Ishikawa (cell line): Measurements from ENCODE around the gene CARD9.

Source experiments
- CEBPB ChIP-seq: IDR thresholded peaks from 2 replicates; pipeline ENCODE4 v1.6.1; 2012
- CREB1 ChIP-seq: IDR thresholded peaks from 2 replicates; pipeline ENCODE4 v1.6.1; 2012; ENCODE audit warnings: low read depth
- EGR1 ChIP-seq: IDR thresholded peaks from 2 replicates; pipeline ENCODE4 v1.6.1; 2012
- EP300 ChIP-seq: IDR thresholded peaks from 2 replicates; pipeline ENCODE4 v1.6.1; 2012; ENCODE audit warnings: borderline replicate concordance
- FOXM1 ChIP-seq: IDR thresholded peaks from 2 replicates; pipeline ENCODE4 v1.6.1; 2012; ENCODE audit warnings: low read depth, borderline replicate concordance
- MAX ChIP-seq: IDR thresholded peaks from 2 replicates; pipeline ENCODE4 v1.6.1; 2012
- NFIC ChIP-seq: IDR thresholded peaks from 2 replicates; pipeline ENCODE4 v1.6.1; 2012
- RAD21 ChIP-seq: IDR thresholded peaks from 2 replicates; pipeline ENCODE4 v1.6.1; 2012; ENCODE audit warnings: low read depth
- REST ChIP-seq: IDR thresholded peaks from 2 replicates; pipeline ENCODE4 v1.6.1; 2012; ENCODE audit warnings: low read depth, mild to moderate bottlenecking
- TAF1 ChIP-seq: IDR thresholded peaks from 2 replicates; pipeline ENCODE4 v1.6.1; 2012; ENCODE audit warnings: low read depth, mild to moderate bottlenecking
- TCF12 ChIP-seq: IDR thresholded peaks from 2 replicates; pipeline ENCODE4 v1.6.1; 2012; ENCODE audit warnings: low read depth
- TEAD4 ChIP-seq: IDR thresholded peaks from 2 replicates; pipeline ENCODE4 v1.6.1; 2012
- USF1 ChIP-seq: IDR thresholded peaks from 2 replicates; pipeline ENCODE4 v1.6.1; 2012
- YY1 ChIP-seq: IDR thresholded peaks from 2 replicates; pipeline ENCODE4 v1.6.1; 2012; ENCODE audit warnings: low read depth
- ZBTB7A ChIP-seq: IDR thresholded peaks from 2 replicates; pipeline ENCODE4 v1.6.1; 2012; ENCODE audit warnings: low read depth

The CARD9 gene

GRCh38 chr9:136362450-136362784 lies 11.1 kb downstream of the CARD9 start:
- no peak for TF ChIP-seq CEBPB
- TF ChIP-seq RAD21, result no peak
- no peak for TF ChIP-seq TCF12
- TF ChIP-seq REST, result no peak
- no peak for TF ChIP-seq EP300
- TF ChIP-seq TAF1, result no peak
- TF ChIP-seq EGR1, result no peak
- TF ChIP-seq ZBTB7A, result no peak
- no peak for TF ChIP-seq FOXM1
- no peak for TF ChIP-seq YY1
- no peak for TF ChIP-seq USF1
- TF ChIP-seq MAX, result no peak
- no peak for TF ChIP-seq CREB1
- TF ChIP-seq NFIC, result no peak
- no peak for TF ChIP-seq TEAD4

GRCh38 chr9:136361754-136362449 lies 11.6 kb downstream of the CARD9 start:
- no peak for TF ChIP-seq TEAD4

GRCh38 chr9:136361047-136361753 lies 12.3 kb downstream of the CARD9 start:
- no peak for TF ChIP-seq CEBPB
- no peak for TF ChIP-seq TEAD4
- TF ChIP-seq EGR1, result no peak
- TF ChIP-seq RAD21, result no peak
- TF ChIP-seq REST, result no peak
- TF ChIP-seq FOXM1, result no peak
- TF ChIP-seq YY1, result no peak
- TF ChIP-seq EP300, result no peak
- no peak for TF ChIP-seq USF1
- TF ChIP-seq NFIC, result no peak

GRCh38 chr9:136359774-136360718 lies 13.4 kb downstream of the CARD9 start:
- no peak for TF ChIP-seq TEAD4
- no peak for TF ChIP-seq USF1
- no peak for TF ChIP-seq EP300
- TF ChIP-seq EGR1, result no peak
- no peak for TF ChIP-seq MAX
- TF ChIP-seq NFIC, result no peak
- no peak for TF ChIP-seq CREB1
- TF ChIP-seq RAD21, result no peak
- no peak for TF ChIP-seq YY1
- TF ChIP-seq ZBTB7A, result no peak
- TF ChIP-seq FOXM1, result no peak

- TF ChIP-seq MAX (no peak), CREB1 (no peak), EGR1 (no peak), TAF1 (no peak), USF1 (no peak), EP300 (no peak), TEAD4 (no peak), CEBPB (no peak), REST (no peak), RAD21 (no peak), ZBTB7A (no peak), YY1 (no peak), TCF12 (no peak), NFIC (no peak), FOXM1 (no peak)
These were observed 14.6 kb downstream of the CARD9 start for GRCh38 chr9:136358888-136359287.
